ENCODE results near the gene EIF4A3.

DNA sequence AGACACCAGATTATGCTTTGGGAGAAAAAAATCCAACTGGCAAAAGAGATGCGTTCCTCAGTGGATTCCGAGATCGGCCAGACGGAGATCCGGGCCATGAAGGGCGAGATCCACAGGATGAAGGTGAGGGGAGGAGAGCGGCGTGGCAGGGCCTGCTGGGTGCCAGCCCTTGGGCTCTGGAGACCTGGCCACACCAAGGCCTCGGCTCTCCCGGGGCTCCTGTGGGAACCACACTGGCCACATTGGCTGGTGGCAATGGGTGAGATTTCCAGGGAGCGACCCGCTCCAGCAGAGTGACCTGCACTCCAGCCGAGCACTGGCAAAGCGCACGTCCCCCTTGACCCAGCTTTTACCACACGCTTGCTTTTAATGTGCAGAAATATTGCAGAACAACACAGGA is 57.2 kb downstream of the EIF4A3 start:
- no peak for TF ChIP-seq ZC3H10 (CRISPR knock-in tag; IDR thresholded peaks at IDR 0.05)
- TF ChIP-seq RARB (CRISPR knock-in tag; IDR thresholded peaks at IDR 0.05): no peak
- TF ChIP-seq ZNF8 (CRISPR knock-in tag; IDR thresholded peaks at IDR 0.05): no peak
- TF ChIP-seq SNAI2 (CRISPR knock-in tag; IDR thresholded peaks at IDR 0.05): no peak
- no peak for TF ChIP-seq ARNTL (CRISPR knock-in tag; IDR thresholded peaks at IDR 0.05; ENCODE audit: borderline replicate concordance, low read depth)
- TF ChIP-seq ZFP3 (CRISPR knock-in tag; IDR thresholded peaks at IDR 0.05): no peak
- TF ChIP-seq ZNF70 (CRISPR knock-in tag; IDR thresholded peaks at IDR 0.05): no peak
- TF ChIP-seq, protein P1, sequence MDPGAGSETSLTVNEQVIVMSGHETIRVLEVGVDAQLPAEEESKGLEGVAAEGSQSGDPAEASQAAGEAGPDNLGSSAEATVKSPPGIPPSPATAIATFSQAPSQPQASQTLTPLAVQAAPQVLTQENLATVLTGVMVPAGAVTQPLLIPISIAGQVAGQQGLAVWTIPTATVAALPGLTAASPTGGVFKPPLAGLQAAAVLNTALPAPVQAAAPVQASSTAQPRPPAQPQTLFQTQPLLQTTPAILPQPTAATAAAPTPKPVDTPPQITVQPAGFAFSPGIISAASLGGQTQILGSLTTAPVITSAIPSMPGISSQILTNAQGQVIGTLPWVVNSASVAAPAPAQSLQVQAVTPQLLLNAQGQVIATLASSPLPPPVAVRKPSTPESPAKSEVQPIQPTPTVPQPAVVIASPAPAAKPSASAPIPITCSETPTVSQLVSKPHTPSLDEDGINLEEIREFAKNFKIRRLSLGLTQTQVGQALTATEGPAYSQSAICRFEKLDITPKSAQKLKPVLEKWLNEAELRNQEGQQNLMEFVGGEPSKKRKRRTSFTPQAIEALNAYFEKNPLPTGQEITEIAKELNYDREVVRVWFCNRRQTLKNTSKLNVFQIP (CRISPR knock-in tag; IDR thresholded peaks at IDR 0.05; ENCODE audit: borderline replicate concordance, low read depth): no peak
- no peak for TF ChIP-seq CSDC2 (CRISPR knock-in tag; IDR thresholded peaks at IDR 0.05)
- TF ChIP-seq, protein P2, sequence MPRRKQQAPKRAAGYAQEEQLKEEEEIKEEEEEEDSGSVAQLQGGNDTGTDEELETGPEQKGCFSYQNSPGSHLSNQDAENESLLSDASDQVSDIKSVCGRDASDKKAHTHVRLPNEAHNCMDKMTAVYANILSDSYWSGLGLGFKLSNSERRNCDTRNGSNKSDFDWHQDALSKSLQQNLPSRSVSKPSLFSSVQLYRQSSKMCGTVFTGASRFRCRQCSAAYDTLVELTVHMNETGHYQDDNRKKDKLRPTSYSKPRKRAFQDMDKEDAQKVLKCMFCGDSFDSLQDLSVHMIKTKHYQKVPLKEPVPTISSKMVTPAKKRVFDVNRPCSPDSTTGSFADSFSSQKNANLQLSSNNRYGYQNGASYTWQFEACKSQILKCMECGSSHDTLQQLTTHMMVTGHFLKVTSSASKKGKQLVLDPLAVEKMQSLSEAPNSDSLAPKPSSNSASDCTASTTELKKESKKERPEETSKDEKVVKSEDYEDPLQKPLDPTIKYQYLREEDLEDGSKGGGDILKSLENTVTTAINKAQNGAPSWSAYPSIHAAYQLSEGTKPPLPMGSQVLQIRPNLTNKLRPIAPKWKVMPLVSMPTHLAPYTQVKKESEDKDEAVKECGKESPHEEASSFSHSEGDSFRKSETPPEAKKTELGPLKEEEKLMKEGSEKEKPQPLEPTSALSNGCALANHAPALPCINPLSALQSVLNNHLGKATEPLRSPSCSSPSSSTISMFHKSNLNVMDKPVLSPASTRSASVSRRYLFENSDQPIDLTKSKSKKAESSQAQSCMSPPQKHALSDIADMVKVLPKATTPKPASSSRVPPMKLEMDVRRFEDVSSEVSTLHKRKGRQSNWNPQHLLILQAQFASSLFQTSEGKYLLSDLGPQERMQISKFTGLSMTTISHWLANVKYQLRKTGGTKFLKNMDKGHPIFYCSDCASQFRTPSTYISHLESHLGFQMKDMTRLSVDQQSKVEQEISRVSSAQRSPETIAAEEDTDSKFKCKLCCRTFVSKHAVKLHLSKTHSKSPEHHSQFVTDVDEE (CRISPR knock-in tag; IDR thresholded peaks at IDR 0.05): no peak
- TF ChIP-seq OSR1 (CRISPR knock-in tag; IDR thresholded peaks at IDR 0.05): no peak

All from SK-N-SH treated with all-trans-retinoic acid at 6 μM for 48 hours (cell line).